Kidney (tissue), 14 donors: Measurements from ENCODE around the gene UBAP1. TPM values are rescaled to one million over a fixed set of nuclear protein-coding genes. Genes with fewer than 3 reads are reported as not detected.

Experiments used
- DNase-seq, 5 donors: peaks; one replicate each; pipeline ENCODE4 v3.0.0-alpha.2; 2013 to 2020
- FAIRE-seq: peaks from 2 replicates; lab custom pipeline; 2012; peaks lifted over from hg19 to GRCh38; lab: Jason Lieb, UNC
- H3K27ac ChIP-seq, 2 donors: one replicate each; pipeline ENCODE4 v1.7.0; 2013; ENCODE audit warnings: low read depth in 2 of 2, low read length in 2 of 2, inconsistent platforms in 1 of 2
- H3K27me3 ChIP-seq: one replicate; pipeline ENCODE4 v1.7.1; 2013; ENCODE audit warnings: low read length, inconsistent platforms; ENCODE audit not compliant: control insufficient read depth, insufficient read depth
- H3K36me3 ChIP-seq, 3 donors: one replicate each; pipeline versions ENCODE4 v1.7.0 to v1.7.1; 2013; ENCODE audit warnings: low read length in 3 of 3, control low read depth in 1 of 3, inconsistent platforms in 1 of 3; ENCODE audit not compliant: insufficient read depth in 3 of 3, control insufficient read depth in 2 of 3
- H3K4me1 ChIP-seq, 3 donors: one replicate each; pipeline versions ENCODE4 v1.7.0 to v1.7.1; 2013; ENCODE audit warnings: low read length in 3 of 3, inconsistent platforms in 1 of 3, low read depth in 1 of 3; ENCODE audit not compliant: control insufficient read depth in 2 of 3, insufficient read depth in 2 of 3
- H3K4me3 ChIP-seq, 3 donors: one replicate each; pipeline versions ENCODE4 v1.7.0 to v1.8.1; 2013; ENCODE audit warnings: low read length in 3 of 3, control low read depth in 1 of 3, inconsistent platforms in 1 of 3
- H3K9ac ChIP-seq, 3 donors: one replicate each; pipeline versions ENCODE4 v1.7.0 to v1.7.1; 2013; ENCODE audit warnings: low read length in 3 of 3, control low read depth in 1 of 3, inconsistent platforms in 1 of 3
- H3K9me3 ChIP-seq, 3 donors: one replicate each; pipeline versions ENCODE4 v1.7.0 to v1.7.1; 2013; ENCODE audit warnings: low read length in 3 of 3, control low read depth in 1 of 3, inconsistent platforms in 1 of 3; ENCODE audit not compliant: control insufficient read depth in 2 of 3, insufficient read depth in 1 of 3
- CTCF ChIP-seq: IDR thresholded peaks from 3 replicates; pipeline ENCODE4 v1.5.1; 2012; ENCODE audit warnings: mild to moderate bottlenecking, moderate library complexity, borderline replicate concordance; ENCODE audit not compliant: insufficient read depth; ENCODE audit errors: extremely low read depth
- intact Hi-C: fragments of 100-400 bp; cut with DNase I; formaldehyde crosslinking; loops from one replicate; pipeline ENCODE4 v1.11.1; 2022
- polyA plus RNA-seq: library from polyadenylated mRNA; stranded (reverse); fragments of 350-450 nt; fragmentation: Illumina TruSeq; extraction: RNeasy Lipid Tissue Mini Kit (QIAGEN cat#74804); gene quantifications from one replicate; pipeline ENCODE4 v1.2.3, GENCODE V29; 2014; ENCODE audit warnings: low read depth, low replicate concordance; ENCODE audit not compliant: insufficient read depth
- total RNA-seq: library from RNA; stranded (reverse); fragmentation: NEBNext Ultra II Directional; extraction: Animal tissue kit (Norgen Biotek cat#: 25700); gene quantifications from one replicate; pipeline ENCODE4 v1.2.1, GENCODE V29; 2021
- donor health status: control.
- donor health status: control.
- donor health status: control.
- donor health status: control.
- donor health status: control.
- donor health status: DM: yes; HTN: yes; CAD: no.
- donor health status: Normal renal cell carcinoma (clear cell type).

Gene UBAP1
- total and polyA plus RNA-seq, 2 donors from 2014 or later, result 39.4 to 53.8 TPM

- DNase-seq (no peak), FAIRE-seq (no peak)
- Histone ChIP-seq H3K27ac (no peak overlapping the region), H3K4me3 (no peak overlapping the region), H3K27me3 (no peaks in the 10 kb centered on the region), H3K36me3 (no peaks in the 10 kb centered on the region), H3K9ac (no peak overlapping the region), H3K4me1 (no peaks in the 10 kb centered on the region), H3K9me3 (no peaks in the 10 kb centered on the region)
- no peak for TF ChIP-seq CTCF
- intact Hi-C loops, result no loop called here
Observed at GRCh38 chr9:34259315-34259714, 80.5 kb downstream of the UBAP1 start.

- Histone ChIP-seq H3K36me3 (no peaks in the 10 kb centered on the region), H3K9me3 (no peaks in the 10 kb centered on the region), H3K27me3 (no peaks in the 10 kb centered on the region), H3K4me3 (no peak overlapping the region), H3K9ac (no peak overlapping the region), H3K4me1 (no peaks in the 10 kb centered on the region), H3K27ac (no peak overlapping the region)
- TF ChIP-seq CTCF, result no peak
- DNase-seq, result no peak
- no peak for FAIRE-seq
- intact Hi-C loops, result no loop called here
Observed at GRCh38 chr9:34262971-34263370, 84.1 kb downstream of the UBAP1 start.

GRCh38 chr9:34267660-34268059, 88.8 kb downstream of the UBAP1 start:
- H3K9ac ChIP-seq, result no peak overlapping the region
- H3K27ac ChIP-seq, result no peak overlapping the region
- H3K4me1 ChIP-seq, result no peaks in the 10 kb centered on the region
- no peak for FAIRE-seq
- H3K27me3 ChIP-seq, result no peaks in the 10 kb centered on the region
- H3K9me3 ChIP-seq, result no peaks in the 10 kb centered on the region
- TF ChIP-seq CTCF, result no peak
- intact Hi-C loops, result no loop called here
- DNase-seq, result no peak
- no peak overlapping the region for H3K4me3 ChIP-seq
- H3K36me3 ChIP-seq, result no peaks in the 10 kb centered on the region
